Measurements from ENCODE around the gene MEGF8. TPM values are rescaled to one million over a fixed set of nuclear protein-coding genes. Genes with fewer than 3 reads are reported as not detected.

The MEGF8 gene
- total and polyA plus RNA-seq, 10 of the 15 experiments (the other 5 are each of a cell fraction or from before 2014, with no cell fraction given): 0.43 to 12.8 (median 2.7) TPM

GRCh38 chr19:42282819-42283187 lies 42.6 kb upstream of the MEGF8 start (continued):
- TF ChIP-seq ZNF207 (IDR thresholded peaks at IDR 0.05; ENCODE audit: borderline replicate concordance) (no peak), BACH1 (IDR thresholded peaks at IDR 0.05; ENCODE audit: borderline replicate concordance) (no peak), NKRF (conservative IDR thresholded peaks at IDR 0.05) (no peak), MXI1 (IDR thresholded peaks at IDR 0.05; ENCODE audit: low read depth, low read length) (no peak), TCF7 (IDR thresholded peaks at IDR 0.05; ENCODE audit: borderline replicate concordance) (no peak), RELB (IDR thresholded peaks at IDR 0.05; ENCODE audit: low read depth) (no peak), E4F1 (IDR thresholded peaks at IDR 0.05; ENCODE audit: borderline replicate concordance, partially characterized antibody) (no peak), ZBED1 (IDR thresholded peaks at IDR 0.05; ENCODE audit: borderline replicate concordance) (no peak), NFIC (IDR thresholded peaks at IDR 0.05; ENCODE audit: low read depth, low read length) (no peak)
- TF ChIP-seq, protein P1, sequence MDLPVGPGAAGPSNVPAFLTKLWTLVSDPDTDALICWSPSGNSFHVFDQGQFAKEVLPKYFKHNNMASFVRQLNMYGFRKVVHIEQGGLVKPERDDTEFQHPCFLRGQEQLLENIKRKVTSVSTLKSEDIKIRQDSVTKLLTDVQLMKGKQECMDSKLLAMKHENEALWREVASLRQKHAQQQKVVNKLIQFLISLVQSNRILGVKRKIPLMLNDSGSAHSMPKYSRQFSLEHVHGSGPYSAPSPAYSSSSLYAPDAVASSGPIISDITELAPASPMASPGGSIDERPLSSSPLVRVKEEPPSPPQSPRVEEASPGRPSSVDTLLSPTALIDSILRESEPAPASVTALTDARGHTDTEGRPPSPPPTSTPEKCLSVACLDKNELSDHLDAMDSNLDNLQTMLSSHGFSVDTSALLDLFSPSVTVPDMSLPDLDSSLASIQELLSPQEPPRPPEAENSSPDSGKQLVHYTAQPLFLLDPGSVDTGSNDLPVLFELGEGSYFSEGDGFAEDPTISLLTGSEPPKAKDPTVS (IDR thresholded peaks at IDR 0.05; ENCODE audit: low read depth, low read length): no peak
- TF ChIP-seq, protein P2, sequence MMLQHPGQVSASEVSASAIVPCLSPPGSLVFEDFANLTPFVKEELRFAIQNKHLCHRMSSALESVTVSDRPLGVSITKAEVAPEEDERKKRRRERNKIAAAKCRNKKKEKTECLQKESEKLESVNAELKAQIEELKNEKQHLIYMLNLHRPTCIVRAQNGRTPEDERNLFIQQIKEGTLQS (IDR thresholded peaks at IDR 0.05; ENCODE audit: borderline replicate concordance, extremely low read depth, low read depth, low read length): no peak

All from GM12878 (cell line).